ENCODE measurements around the gene OR13A1. TPM values are rescaled to one million over a fixed set of nuclear protein-coding genes. Genes with fewer than 3 reads are reported as not detected.
"Not testable (repeated sequence)": the region's sequence is repeated elsewhere in the genome, so short reads cannot be mapped to it uniquely, and the experiment has no call there.

Gene OR13A1
- polyA plus RNA-seq, 4 donors, result 0.06 to 0.22 (median 0.13) TPM; not detected in 1

- DNase-seq (ENCODE audit: low read depth in 4 of 4, low spot score in 2 of 4), result no peak
Observed at GRCh38 chr10:45286980-45287379, 28.4 kb downstream of the OR13A1 start.

DNA sequence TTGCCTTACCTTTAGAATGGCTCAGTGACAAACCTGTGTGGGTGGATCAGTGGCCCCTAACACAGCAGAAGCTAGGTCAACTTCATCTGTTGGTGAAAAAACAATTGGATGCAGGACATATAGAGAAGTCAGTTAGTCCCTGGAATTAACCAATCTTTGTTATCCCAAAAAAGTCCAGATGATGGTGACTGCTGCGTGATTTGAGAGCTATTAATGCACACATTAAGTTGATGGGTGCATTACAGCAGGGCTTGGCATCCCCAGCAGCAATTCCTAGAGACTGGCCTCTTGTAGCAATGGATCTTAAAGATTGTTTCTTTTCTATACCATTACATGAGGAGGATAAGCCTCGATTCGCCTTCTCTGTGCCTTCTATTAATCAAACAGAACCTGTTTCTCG lies 33.3 kb downstream of the OR13A1 start:
- no peak for DNase-seq (ENCODE audit: low read depth in 4 of 4, low spot score in 2 of 4)

- no peak for DNase-seq (ENCODE audit: low read depth in 4 of 4, low spot score in 2 of 4)
Observed at GRCh38 chr10:45280113-45280760, 35.2 kb downstream of the OR13A1 start.

DNA sequence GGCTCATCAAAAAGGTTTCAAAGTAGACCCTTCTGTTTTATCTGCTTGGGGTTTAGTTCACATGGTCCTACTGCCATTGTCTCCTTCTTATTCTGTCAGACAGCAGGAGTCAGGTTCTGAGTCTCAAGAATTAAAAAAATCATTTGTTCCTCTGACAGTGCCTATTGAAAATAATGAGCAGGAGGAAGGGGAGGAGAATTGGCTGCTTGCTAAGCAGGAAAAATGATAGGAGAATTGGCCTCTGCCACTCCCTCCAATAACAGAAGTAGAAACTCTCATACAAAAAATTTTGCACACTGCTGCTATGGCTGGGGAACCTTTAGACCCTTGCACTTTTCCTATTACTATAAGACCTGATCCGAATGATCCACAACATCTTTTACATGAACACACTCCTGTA lies 35.7 kb downstream of the OR13A1 start:
- DNase-seq (ENCODE audit: low read depth in 4 of 4, low spot score in 2 of 4), result no peak

DNA sequence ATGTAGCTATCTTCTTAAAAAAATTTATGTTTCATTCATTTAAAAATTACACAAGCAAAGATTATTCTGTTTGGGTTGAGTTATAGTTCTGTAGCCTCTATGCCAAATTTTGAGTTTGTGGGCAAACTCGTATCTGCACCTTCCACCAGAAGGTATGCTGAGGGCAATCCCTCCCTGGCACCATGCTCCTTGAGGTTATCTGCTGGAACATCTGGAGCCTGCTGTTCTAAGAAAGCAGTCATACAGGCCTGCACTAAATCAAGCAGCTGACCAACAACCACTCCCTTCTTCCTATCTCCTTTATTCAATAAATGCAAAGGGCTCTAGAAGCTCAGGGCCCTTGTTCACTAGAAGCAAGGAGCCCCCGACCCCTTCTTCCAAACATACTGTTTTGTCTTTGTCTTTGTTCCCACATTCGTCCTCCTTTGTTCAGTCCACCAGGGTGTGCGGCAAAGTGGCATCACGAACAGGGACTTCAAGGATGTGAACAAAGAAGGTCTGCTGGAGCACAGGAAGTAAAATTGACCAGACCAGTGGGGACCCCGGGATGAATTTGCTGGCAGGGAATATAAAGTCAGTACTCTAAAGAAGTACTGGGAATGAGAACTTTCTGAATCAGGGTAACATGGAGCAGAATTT lies 36.4 kb downstream of the OR13A1 start:
- DNase-seq (ENCODE audit: low read depth in 4 of 4, low spot score in 2 of 4), result no peak

DNA sequence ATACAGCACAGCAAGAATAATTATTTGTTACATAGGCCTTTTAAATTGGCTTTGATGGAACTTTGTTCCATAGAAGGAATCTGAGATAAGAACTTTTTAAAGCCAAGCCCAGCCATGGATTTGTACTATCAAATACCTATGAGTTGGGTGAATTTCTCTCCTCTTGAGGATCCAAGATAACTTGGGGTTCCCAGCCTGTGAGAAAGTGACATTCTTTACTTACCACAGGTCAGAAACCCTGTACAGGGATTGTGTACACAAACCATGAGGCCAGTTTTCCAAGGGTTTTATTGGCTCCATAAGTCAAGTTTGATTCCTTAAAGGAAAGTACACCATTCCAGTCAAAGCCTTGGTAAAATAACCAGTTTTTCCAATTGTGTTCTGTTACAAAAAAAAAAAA lies 39.3 kb downstream of the OR13A1 start:
- not testable (repeated sequence) for DNase-seq (ENCODE audit: low read depth in 4 of 4, low spot score in 2 of 4)

- DNase-seq (ENCODE audit: low read depth in 4 of 4, low spot score in 2 of 4), result no peak
Observed at GRCh38 chr10:45274364-45274763, 41.0 kb downstream of the OR13A1 start.

DNA sequence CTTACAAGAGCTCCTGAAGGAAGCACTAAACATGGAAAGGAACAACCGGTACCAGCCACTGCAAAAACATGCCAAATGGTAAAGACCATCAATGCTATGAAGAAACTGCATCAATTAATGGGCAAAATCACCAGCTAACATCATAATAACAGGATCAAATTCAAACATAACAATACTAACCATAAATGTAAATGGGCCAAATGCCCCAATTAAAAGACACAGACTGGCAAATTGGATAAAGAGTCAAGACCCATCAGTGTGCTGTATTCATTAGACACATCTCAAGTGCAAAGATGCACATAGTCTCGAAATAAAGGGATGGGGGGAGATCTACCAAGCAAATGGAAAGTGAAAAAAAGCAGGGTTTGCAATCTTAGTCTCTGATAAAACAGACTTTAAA lies 47.6 kb downstream of the OR13A1 start:
- not testable (repeated sequence) for DNase-seq (ENCODE audit: low read depth in 4 of 4, low spot score in 2 of 4)

DNA sequence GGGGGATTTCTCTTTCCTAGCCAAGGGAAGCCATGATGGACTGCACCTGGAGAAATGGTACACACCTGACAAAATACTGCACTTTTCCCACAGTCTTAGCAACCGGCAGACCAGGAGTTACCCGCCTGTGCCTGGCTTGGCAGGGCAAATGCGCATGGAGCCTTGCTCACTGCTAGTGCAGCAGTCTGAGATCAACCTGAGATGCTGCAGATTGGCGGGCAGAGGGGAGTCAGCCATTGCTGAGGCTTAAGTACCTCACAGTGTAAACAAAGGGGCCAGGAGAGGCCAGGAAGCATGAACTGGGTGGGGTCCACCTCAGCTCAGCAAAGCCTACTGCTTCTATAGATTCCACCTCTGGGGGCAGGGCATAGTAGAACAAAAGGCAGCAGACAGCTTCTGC lies 49.4 kb downstream of the OR13A1 start:
- DNase-seq (ENCODE audit: low read depth in 4 of 4, low spot score in 2 of 4), result no peak

DNA sequence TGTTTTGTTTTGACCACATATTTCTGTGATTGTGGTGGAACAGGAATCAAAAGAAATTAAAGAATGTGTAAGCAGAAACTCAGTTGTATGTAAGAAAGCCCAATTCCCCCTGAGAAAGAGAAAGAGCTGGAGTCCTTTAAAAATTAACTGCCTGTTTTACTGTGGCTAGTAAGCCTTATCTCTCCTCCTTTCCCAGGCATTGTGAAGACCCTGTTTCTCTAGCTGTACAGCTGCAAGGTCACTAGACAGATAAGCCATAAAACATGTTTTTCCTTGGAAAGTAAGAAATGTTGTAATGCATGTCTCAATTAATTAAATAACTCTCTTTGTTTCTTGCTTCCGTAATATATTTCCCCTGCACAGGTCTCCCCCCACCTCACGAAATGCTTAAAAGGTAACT lies 53.5 kb downstream of the OR13A1 start:
- DNase-seq (ENCODE audit: low read depth in 4 of 4, low spot score in 2 of 4), result no peak

DNA sequence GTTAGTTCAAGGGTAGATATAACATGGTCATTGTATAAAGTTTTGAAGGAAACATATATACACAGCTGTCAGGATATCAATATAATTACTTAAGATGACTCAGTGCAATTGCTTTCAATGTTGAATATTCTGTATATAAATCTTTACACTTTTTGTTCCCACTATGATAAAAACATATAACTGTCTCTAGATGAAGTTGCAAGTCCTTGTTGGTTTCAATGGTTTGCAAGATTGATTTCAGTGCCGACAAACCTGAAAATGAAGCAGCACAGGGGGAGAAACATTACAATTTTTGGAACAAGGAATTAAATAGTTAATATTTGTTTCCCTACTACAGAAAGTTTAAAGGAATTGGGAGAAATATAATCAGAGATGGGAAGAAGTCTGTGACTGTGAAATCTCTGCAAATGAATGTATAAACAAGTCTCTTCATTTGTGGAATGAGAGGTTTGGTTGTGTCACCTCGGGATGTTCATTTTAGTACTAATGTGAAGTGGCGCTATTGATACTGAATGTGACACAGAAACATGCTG lies 54.1 kb downstream of the OR13A1 start:
- no peak for DNase-seq (ENCODE audit: low read depth in 4 of 4, low spot score in 2 of 4)

DNA sequence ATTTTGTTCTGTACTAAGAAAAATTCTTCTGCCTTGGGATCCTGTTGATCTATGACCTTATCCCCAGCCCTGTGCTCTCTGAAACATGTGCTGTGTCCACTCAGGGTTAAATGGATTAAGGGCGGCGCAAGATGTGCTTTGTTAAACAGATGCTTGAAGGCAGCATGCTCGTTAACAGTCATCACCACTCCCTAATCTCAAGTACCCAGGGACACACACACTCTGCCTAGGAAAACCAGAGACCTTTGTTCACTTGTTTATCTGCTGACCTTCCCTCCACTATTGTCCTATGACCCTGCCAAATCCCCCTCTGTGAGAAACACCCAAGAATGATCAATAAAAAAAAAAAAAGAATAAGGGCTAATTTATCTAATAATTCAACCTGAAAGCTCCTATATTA lies 54.8 kb downstream of the OR13A1 start:
- DNase-seq (ENCODE audit: low read depth in 4 of 4, low spot score in 2 of 4), result not testable (repeated sequence)

- DNase-seq (ENCODE audit: low read depth in 4 of 4, low spot score in 2 of 4), result not testable (repeated sequence)
Observed at GRCh38 chr10:45259786-45260495, 55.5 kb downstream of the OR13A1 start.

GRCh38 chr10:45257600-45257999 lies 57.8 kb downstream of the OR13A1 start:
- DNase-seq (ENCODE audit: low read depth in 4 of 4, low spot score in 2 of 4), result no peak

DNA sequence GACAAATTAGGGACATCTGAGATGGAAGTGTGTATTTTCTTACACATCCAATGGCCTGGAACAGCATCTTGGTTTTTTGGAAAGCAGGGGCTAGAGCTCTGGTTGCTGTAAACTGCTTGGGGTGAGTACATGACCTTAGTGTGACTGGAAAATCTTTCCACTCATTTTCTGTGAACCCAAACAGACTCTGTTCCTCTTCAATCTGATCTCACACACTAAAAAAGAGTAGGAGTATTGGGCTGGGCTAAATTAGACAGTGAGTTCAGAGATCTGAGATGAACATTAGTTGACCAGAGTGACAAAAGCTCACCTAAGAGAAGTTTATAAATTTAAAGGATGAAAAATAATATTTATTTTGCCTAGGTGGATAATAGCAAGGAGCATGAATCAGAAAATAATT lies 59.2 kb downstream of the OR13A1 start:
- no peak for DNase-seq (ENCODE audit: low read depth in 4 of 4, low spot score in 2 of 4)

GRCh38 chr10:45255706-45256105 lies 59.7 kb downstream of the OR13A1 start:
- no peak for DNase-seq (ENCODE audit: low read depth in 4 of 4, low spot score in 2 of 4)

DNA sequence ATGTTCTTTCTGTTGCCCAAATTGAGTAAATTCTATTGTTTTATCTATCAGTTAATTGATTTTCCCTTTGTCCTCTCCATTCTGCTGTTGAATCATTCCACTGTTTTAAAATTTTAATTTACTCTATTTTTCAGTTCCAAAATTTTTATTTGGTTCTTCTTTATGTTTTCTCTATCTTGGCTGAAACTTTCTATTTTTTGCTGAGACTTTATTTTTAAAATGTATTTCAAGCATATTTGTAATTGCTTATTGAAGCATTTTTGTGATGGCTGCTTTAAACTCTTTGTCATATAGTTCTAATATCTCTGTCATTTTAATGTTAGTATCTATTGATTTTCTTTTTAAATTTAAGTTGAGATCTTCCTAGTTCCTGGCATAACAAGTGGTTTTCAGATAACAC lies 60.5 kb downstream of the OR13A1 start:
- no peak for DNase-seq (ENCODE audit: low read depth in 4 of 4, low spot score in 2 of 4)

DNA sequence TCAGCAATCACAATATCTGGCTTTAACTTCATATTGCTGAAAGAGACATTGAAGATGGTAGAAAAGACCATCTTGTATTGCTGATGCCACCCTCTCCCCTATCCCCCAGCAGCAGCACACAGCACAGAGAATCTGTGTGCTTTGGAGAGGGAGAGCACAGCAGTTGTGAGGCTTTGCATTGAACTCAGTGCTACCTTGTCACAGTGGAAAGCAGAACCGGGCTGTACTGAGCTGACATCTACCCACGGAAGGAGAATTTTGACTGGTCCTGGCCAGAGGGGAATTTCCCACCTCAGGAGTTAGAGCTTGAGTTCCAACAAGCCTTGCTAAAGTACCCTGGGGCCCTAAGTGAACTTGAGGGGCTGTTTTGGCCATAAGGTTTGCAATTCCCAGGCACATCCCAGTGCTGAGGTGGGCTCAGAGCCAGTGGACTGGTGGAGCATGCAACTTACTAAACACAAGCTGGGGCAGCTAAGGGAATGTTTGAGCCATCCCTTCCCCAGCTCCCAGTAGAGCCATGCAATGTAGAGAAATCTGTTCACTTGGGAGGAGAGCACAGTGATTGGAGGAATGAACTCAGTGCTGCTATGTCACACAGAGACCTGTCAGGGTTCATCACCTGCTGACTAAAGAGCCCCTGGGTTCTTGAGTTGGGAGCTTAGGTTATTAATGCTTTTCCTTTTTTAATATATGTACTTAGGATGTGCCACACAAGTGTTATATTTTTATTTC lies 62.1 kb downstream of the OR13A1 start:
- no peak for DNase-seq (ENCODE audit: low read depth in 4 of 4, low spot score in 2 of 4)

All from left renal cortex interstitium (tissue), 4 donors.